GM21526 (cell line): ENCODE measurements around the gene ZNF784.

Source experiments
- ATAC-seq: cut with Tn5 transposase; IDR thresholded peaks from one replicate; pipeline ENCODE4 v1.9.1; 2021; ENCODE audit warnings: moderate library complexity; ENCODE audit not compliant: unreplicated experiment, low FRiP score

ZNF784 gene

GRCh38 chr19:55622242-55622969 lies 2.0 kb downstream of the ZNF784 start:
- ATAC-seq: no peak

DNA sequence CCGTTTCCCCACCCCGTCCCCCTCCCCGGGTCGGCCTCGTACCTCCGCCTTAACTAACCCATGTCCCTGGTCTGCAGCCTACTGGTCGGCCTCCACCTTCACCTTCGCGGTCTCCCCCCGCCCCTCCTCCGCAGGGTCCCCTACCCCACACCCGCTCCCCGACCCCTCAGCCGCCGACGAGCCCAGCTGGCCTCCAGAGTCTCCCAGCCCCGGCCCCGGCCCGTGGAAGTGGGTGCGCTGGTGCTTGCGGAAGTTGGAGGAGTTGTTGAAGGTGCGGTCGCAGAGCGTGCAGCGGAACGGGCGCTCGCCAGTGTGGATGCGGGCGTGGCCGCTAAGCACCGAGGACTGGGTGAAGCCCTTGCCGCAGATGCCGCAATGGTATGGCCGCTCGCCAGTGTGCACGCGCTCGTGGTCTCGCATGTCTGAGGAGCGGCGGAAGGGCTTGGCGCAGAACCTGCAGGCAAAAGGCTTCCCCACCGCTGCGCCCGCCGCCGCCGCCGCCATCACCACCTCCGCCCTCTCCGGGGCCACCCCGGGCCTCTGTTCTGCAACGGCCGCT lies 2.6 kb downstream of the ZNF784 start:
- no peak for ATAC-seq

GRCh38 chr19:55621205-55621672 lies 3.1 kb downstream of the ZNF784 start:
- no peak for ATAC-seq

- no peak for ATAC-seq
Measured at GRCh38 chr19:55620410-55621204, 3.8 kb downstream of the ZNF784 start.

DNA sequence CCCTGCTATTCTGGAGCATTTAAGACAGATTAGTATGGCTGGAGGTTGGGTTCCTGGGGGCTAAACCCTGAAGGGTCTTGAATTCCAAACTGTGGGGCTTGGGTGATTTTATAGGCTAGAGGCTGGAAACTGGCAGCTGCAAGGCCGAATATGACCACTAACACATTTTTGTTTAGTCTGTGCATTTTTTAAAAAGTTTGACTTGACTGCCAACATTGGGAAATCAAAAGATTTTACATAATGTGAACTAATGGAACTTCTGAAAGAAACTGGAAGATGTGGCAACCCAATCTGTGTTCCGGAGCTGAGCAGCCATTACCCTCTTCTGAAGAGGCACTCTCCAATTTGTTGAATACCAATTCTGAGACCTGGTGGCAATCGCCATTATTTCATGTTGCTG lies 5.1 kb downstream of the ZNF784 start:
- no peak for ATAC-seq

DNA sequence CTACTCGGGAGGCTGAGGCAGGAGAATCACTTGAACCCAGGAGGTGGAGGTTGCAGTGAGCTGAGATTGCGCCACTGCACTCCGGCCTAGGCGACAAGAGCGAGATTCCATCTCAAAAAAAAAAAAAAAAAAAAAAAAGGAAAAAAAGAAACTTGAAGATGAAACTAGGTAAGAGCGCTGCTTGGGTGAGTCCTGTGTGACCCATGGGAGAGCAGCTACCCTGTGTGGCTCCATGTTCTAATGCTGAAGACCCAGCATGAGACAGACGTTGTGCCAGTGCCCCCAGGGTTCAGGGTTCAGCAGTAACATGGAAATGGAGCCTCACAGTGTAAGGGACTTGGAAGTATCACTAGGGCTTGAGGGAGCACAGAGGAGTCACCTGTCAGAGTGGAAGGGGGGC lies 5.9 kb downstream of the ZNF784 start:
- no peak for ATAC-seq

DNA sequence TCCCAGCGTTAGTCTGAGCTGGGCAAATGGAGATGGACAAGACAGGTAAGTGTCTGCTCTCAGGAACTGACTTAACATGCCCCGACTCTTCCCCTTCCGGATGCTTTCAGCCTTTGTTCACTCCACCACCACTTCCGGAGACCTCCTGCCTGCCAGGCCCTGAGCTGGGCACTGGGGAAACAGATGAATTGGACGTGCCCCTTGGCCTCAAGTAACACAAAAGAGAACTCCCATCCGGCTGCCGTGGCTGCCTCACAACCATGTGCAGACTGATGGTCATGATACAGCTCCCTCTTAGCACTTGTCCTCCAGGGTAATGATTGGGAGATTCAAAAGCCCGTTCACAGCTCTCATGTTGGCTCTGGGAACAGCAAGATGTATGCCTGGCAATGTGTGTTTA lies 6.9 kb downstream of the ZNF784 start:
- no peak for ATAC-seq

- ATAC-seq: no peak
Measured at GRCh38 chr19:55616395-55616875, 7.9 kb downstream of the ZNF784 start.

DNA sequence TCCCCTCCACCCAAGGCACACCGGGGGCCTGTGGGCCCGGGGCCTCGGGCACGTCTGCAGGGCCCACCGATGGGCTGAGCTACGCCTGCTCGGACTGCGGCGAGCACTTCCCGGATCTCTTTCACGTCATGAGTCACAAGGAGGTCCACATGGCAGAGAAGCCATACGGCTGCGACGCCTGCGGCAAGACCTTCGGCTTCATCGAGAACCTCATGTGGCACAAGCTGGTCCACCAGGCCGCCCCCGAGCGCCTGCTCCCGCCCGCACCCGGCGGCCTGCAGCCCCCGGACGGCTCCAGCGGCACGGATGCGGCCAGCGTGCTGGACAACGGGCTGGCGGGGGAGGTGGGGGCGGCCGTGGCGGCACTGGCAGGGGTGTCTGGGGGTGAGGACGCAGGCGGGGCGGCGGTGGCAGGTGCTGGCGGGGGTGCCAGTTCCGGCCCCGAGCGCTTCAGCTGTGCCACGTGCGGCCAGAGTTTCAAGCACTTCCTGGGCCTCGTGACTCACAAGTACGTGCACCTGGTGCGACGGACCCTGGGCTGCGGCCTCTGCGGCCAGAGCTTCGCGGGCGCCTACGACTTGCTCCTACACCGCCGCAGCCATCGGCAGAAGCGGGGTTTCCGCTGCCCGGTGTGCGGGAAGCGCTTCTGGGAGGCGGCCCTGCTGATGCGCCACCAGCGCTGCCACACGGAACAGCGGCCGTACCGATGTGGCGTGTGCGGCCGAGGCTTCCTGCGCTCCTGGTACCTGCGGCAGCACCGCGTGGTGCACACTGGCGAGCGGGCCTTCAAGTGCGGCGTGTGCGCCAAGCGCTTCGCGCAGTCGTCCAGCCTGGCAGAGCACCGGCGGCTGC lies 8.6 kb downstream of the ZNF784 start:
- no peak for ATAC-seq

DNA sequence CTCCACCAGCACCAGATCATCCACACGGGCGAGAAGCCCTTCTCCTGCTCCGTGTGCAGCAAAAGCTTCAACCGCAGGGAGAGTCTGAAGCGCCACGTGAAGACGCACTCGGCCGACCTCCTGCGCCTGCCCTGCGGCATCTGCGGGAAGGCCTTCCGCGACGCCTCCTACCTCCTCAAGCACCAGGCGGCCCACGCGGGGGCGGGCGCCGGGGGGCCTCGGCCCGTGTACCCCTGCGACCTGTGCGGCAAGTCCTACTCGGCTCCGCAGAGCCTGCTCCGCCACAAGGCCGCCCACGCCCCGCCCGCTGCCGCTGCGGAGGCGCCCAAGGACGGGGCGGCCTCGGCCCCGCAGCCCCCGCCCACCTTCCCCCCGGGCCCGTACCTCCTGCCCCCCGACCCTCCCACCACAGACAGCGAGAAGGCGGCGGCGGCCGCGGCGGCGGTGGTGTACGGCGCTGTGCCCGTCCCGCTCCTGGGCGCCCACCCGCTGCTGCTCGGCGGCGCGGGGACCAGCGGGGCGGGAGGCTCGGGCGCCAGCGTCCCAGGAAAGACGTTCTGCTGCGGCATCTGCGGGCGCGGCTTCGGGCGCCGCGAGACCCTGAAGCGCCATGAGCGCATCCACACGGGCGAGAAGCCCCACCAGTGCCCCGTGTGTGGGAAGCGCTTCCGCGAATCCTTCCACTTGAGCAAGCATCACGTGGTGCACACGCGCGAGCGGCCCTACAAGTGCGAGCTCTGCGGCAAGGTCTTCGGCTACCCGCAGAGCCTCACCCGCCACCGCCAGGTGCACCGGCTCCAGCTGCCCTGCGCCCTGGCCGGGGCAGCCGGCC lies 9.4 kb downstream of the ZNF784 start:
- no peak for ATAC-seq

- ATAC-seq: no peak
Measured at GRCh38 chr19:55613930-55614710, 10.2 kb downstream of the ZNF784 start.

GRCh38 chr19:55613396-55613795 lies 11.0 kb downstream of the ZNF784 start:
- ATAC-seq: no peak

DNA sequence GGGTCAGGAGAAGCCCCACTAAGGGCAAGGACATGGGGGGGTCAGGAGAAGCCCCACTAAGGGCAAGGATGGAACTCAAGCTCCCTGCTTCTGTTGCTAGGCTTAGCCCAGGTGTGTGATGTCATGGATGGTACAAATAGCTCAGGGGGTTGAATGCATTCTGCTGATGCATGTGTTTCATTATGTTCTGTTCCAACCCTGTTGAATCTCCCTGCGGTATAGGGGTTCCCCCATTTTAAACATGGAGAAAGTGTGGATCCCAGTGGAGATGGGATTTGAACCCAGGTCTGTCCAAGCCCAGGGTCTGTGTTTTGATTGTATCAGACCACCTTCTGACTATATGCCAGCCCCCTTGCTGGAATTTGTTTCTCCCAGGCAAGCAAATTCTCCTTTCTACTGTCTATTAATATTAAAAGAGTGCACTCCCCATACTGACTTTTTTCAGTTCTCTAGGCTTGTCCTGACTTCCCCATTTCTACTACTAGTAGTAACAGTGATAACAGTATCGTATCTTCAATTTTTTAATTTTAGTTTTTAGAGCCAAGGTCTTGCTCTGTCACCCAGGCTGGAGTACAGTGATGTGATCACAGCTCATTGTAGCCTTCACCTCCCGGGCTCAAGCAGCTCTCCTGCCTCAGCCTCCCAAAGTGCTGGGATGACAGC lies 12.3 kb downstream of the ZNF784 start:
- ATAC-seq: no peak

GRCh38 chr19:55611300-55611982 lies 12.9 kb downstream of the ZNF784 start:
- no peak for ATAC-seq

- ATAC-seq: no peak
Measured at GRCh38 chr19:55609326-55609725, 15.0 kb downstream of the ZNF784 start.

DNA sequence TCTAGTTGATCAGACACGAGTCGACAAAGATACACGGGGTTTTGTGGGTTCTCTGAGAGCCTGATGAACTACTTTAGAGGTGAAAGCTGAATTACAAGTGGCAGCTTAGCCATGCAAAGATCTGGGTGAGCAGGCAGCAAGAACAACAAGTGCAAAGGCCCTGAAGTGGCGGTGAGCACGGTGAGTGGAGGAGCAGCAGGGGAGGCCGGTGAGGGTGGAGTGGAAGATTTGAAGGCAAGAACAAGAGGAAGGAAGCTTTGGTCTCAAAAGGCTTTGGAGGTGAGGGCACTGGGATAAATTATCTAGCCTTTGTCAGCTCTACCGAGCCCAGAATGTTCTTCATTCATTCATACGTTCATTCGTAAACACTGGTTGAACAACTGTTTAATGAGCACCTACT lies 17.5 kb downstream of the ZNF784 start:
- no peak for ATAC-seq

- no peak for ATAC-seq
Measured at GRCh38 chr19:55606471-55606787, 17.9 kb downstream of the ZNF784 start.
